HG02981 (cell line): ENCODE measurements around the gene DPYSL4.

Experiments used
- ATAC-seq: cut with Tn5 transposase; IDR thresholded peaks from one replicate; pipeline ENCODE4 v1.9.1; 2021; ENCODE audit warnings: mild to moderate bottlenecking, moderate library complexity; ENCODE audit not compliant: unreplicated experiment

The DPYSL4 gene

DNA sequence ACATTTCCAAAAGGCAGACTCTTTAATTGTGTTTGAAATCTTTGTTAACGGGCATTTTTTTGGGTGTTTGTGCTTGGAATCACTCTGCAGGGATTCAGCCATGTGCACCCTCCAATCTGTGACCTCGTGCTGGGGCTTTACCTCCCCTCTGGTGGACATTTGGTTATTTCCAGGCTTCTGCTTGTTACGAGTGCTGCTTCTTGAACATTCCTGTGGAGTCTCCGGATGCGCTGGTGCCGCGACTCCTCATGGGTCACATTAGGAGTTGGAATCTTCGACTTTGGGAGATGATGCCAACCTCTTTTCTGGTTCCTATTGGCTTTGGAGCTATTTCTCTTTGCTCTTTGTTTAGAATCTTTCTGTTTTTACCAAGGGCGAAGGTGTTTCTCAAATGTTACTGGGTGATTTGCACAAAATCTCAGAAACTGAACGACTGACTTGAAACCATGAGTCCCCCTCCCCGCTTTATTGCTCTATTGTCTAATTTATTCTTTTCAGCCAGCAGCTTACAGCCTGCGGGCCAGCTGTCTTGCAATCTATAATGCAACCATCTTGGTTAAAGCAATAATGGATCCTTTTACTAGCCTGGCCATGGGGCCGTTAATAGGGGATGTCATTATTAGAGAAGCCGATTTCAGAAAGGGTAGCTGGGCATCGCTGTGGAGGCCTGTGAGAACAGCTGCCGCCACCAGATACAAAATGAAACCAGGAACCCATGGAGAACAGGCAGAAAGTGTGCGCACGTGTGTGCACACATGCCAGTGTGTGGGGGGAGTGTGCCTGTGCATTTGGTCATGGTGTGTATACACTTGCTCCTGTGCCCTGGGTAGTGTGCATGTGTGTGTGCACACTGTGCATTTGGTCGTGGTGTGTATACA, 9.9 kb upstream of the DPYSL4 start:
- ATAC-seq: no peak

DNA sequence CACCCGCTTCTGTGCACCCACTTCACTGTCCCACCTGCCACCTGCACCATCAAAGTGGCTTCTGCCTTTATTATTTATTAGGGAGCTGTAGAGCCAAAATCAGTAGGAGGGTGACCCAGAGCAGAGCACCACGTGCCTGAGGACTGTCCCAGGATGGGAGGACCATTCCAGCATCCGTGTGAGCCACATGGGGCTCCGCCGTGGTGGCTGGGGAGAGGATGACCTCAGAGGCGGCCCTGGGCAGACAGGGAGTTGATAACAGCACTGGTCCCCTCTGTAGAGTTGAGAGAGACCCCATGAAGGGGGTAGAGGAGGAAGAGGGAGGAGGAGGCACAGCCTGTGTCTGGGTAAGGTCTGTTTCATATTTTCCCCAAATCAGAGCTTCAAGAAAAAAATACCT, 8.7 kb upstream of the DPYSL4 start:
- ATAC-seq: no peak

DNA sequence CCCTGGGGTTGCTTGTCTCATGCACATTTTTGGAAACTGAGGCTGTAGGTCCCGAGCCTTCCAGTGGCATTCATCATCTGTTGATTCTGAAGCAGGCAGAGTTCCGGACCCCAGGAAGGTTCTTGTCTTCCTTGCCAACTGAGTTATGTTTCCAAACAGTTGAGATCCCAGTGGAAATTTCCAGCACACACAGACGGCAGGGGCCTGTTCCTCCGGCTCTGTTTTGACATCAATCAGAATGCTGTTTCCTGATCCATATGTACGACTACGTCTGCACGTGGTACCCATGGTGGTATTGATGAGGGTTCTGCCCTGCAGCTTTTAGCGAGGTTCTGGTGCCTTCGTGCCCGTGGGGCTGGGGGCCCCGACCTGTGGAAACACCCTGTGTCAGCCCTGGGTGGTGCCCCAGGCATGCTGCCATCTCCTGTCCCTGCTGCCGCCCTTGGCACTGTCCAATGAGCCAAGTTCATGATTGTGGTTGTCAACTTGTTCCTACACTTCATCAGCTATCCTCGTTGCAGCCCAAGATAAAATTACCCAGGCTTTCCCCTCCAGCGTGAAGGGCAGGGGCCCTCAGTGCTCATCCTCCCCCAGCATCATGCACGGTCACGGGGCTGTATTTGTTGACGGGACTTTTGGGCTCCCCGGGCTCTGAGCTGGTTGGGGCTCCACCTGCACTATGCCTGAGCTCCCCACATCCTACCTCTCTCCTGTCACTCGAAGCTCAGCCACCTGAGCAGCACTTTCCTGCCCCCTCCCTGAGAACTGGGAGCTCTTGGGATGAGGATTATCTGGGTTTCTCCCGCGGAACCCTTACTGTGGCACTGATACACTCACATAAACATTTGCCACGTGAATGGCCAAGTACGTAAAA, 7.8 kb upstream of the DPYSL4 start:
- no peak for ATAC-seq

DNA sequence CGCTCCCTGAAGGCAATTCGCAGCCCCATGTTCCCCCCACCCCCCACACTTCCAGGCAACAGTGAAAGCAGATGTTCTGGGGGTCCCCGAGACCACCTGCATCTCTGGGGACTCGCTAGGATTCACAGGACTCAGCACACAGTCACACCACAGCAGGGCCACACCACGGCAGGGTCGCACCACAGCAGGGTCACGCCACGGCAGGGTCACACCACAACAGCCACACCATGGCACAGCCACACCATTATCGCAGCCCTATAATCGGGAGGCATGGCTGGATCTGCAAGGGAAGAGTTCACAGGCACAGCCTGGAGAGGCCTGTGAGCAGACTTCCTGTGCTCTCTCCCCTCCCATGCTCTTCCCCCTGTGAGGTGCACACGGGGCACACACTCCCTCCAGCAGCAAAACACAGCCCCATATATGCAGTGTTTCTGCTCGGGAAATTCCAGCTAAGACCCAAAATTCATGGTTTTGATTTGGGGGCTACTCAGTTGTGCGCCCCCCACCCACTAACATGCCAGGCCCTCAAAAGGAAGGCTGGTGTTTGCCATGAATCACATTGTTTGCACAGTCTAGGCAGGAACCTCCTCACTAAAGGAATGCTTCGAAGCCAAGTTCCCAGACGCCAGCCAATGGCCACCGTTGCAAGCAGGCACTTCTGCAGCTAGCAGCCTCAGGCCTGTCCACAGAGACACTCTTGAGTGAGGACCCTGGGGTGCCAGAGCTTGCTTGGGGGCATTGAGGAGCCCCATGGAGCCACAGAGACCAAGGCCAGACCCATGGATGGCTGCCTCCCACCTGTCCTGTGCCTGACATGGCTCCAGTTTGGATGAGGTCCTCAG, 7.0 kb upstream of the DPYSL4 start:
- no peak for ATAC-seq

DNA sequence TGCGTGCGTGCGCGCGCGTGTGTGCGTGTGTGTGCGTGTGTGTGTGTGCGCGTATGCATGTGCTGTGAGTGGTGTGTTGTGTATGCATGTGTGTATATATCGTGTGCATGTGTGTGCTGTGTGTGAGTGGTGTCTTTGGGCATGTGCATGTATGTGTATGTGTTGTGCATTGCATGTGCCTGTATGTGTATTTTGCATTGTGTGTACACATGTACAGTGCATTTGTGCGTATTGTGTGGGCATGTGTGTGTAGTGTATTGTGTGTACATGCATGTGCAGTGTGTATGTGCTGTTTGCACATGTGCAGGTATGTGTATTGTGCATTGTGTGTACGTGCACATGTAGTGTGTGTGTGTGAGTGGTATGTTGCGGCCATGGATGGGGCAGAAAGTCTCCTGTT, 6.0 kb upstream of the DPYSL4 start:
- ATAC-seq: no peak

DNA sequence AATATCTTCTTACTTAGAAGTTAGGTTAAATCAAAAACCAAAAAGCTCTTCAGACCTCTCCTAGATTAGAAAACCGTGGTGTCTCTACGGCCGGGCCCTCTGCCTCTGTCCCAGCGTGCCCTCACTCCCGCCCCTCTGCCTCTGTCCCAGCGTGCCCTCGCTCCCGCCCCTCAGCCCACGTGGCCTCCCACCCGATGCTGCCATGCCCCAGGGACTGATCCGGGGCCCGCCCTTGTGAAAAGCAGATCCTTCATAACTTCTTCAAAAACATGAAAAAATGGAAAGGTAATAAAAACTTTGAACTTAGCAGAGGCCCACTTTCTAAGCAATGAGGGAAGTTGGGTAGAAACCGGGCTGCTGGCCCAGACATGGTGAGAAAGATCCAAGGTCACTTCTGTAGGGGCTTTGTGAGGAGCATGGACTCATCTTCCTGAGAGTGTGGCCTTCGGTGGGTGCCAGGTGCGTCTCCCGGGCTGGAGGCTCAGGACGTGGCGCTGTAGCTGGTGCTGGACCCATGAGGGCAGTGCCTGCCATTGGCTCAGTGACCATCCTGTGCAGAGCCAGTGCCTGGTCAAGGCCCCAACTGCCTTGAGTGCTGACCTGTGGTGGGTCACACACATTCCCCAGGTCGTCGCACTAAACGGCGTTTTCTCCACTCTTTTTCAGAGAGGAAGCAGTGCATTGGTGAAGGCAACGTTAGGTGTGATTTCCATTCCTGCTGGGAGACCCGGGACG, 4.9 kb upstream of the DPYSL4 start:
- ATAC-seq: no peak

DNA sequence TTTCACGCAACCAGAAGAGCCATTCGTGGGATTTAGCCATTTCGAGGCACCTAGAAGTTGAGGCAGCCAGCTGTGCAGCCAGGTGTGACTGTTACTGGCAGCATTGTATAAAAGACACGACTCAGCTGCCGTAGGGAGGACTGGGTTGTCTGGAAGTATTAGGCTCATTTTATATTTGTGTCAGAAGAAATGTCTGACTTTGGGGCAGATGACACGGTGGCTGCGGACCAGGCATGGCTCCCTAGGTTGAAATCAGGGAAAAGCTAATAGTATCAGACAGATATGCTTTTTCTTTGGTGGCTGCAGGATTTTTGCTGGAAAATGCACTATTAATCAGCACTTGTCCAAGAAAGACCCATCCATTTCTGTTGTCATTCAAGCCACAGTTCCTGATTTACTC, 4.2 kb upstream of the DPYSL4 start:
- ATAC-seq: no peak

DNA sequence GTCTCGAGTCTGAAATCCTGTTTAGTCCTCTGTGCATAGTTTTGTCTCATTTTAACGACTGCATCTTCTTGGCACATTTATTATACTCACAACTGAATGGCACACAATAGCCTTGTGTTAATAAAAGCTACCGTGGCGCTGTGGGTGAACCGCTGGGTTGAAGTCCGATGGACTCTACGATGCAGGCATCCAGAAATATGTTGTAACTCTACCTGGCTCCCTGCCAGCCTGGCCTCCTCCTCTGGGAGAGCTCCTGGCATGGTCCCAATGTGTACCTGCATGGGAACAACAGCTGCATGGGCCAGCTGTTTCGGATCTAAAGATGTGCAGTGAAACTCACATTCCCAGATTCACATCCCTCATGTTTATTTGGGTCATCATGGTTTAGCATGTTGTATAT, 3.7 kb upstream of the DPYSL4 start:
- ATAC-seq: no peak

DNA sequence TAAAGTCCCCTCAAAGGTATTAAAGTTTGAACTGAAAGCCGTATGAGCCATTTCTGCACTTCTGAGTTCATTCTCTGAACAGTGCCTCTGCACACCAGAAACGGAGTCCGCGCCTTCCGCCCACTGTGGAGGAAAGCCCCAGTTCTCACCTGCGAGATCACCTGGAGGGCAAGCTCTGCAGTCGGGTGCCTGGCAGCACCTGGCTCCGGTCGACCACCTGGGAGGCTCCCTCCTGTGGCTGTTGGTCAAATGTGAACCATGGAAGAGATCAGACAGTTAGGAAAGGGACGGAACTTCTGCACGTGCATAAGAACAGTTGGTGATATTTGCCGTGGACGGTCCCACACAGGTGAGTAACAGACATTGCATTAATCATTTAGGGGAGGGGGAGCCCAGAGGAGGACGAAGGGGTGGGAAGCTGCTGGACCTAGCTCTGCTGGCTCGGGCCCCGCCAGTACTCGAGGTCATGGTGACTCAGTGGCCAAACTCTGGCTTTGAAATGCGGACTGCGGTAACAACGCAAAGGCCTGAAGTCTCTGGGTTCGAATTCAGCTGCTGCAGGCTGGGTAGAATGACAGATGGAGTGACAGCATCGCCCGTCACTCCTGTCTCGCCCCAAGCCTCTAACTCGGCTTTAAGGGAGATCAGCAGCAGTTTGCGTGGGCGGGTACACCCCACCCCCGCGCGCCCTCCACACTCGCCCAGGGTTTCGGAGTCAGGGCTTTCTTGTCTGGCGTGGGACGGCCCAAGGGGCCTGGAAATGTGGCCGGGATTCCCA, 1.7 kb upstream of the DPYSL4 start:
- ATAC-seq: no peak

DNA sequence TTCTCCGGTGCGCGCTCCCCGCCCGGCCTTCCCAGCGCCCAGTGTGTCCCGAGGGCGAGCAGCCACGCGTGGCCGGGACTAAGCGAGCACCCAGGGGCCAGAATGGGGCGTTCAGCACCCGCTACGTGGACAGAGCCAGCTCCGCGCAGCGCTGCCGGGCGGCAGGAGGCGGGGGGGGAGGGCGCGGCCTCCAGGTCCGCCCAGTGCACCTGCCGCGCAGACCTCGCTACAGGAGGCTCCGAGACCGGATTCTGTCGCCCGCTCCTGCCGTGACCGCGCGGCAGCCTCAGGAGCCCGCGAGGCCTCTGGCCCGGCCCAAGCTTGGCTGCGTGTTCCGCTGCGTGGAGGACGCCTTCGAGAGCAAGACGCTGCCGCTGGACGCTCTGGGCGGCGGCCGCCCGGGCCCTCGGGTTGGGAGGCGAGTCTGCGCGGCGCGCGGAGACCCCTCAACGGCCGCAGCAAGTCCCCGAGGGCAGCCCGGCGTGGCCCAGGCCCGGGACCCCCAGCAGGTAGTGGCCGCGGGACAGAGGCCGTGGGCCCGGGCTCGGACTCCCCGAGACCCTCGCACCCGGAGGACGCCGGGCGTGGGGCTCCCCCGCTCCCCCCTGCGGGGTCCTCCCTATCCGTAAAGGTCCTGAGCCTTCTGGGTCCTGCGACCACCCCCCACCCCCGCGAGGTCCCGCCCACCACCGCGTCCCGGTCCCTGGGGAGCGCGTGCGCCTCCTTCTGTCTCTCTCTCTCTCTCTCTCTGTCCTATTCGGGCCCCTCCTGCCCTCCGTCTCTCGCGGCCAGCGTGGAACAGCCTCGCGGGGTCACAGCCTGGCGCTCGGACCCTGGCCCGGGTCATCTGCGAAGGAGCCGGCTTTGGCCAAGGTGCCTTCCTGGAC, 904 bp upstream of the DPYSL4 start:
- peak; percentile 39 for ATAC-seq

DNA sequence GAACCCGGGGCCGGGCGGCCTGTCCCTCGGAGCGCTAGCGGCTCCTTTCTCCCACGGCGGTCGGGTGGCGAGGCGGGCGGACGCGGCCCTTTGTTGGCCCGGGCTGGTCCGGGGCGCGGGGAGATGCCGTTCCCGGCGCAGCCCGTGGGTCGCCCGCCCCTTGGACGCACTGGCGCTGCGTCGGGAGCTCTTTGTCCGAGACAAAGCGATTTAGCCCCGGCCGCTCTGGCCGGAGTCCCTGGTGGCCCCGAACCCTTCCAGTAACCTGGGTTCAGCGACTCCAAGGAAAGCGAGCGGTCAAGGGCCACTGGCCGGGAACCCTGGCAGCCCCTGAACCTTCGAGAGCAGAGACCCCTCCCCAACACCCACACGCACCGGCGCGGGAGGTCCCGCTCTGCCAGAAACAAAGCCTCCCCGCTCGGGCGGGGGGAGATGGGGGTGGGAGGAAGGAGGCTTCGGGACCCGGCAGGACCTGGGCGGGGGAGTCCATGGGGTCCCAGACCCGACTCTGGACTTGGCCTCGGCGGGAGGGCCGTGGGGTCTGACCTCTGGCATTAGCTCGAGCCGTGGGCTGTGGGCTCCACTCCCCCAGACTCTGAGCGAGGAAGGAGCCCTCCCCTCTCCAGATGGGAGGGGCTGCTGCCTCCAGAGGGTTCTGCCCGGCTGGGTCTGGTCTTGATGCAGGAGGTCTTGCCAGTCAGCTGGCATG, 836 bp downstream of the DPYSL4 start:
- ATAC-seq: no peak

DNA sequence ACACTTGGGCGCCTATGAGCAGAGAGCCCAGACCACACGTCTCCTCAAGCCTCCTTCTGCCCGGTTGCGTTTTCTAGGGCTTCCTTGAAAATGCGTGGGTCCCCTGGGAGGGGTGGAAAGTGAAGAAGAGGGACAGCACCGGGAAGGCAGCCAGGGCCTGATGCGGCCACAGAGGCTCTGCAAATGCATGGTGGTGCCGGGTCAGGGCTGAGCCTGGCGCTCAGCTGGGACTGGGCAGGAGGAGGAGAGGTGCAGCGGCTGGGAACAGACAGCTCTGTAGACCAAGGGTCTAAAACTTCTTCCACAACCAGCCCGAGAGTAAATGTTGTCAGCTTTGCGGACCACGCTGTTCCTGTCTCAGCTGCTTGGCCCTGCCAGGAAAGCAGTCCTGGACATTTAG, 1.6 kb downstream of the DPYSL4 start:
- no peak for ATAC-seq

DNA sequence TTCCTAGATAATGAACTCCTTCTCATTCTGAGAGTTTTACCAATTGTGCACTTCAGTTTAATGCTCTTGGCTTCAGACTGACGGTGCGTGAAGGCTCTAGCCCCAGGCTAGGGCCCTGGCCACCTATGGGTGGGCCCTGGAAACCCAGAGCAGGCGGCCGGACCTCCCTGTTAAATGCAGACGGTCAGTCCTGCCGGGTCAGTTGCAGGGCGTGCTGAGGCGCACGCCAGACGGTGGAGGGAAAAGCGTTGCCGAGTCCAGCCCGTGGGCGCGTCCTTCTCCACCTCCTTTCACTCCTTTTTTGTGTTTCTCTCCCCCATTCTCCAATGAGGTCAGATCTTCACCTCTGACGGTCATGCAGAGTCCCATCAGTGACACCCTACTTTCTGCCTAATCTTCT, 2.3 kb downstream of the DPYSL4 start:
- ATAC-seq: no peak

DNA sequence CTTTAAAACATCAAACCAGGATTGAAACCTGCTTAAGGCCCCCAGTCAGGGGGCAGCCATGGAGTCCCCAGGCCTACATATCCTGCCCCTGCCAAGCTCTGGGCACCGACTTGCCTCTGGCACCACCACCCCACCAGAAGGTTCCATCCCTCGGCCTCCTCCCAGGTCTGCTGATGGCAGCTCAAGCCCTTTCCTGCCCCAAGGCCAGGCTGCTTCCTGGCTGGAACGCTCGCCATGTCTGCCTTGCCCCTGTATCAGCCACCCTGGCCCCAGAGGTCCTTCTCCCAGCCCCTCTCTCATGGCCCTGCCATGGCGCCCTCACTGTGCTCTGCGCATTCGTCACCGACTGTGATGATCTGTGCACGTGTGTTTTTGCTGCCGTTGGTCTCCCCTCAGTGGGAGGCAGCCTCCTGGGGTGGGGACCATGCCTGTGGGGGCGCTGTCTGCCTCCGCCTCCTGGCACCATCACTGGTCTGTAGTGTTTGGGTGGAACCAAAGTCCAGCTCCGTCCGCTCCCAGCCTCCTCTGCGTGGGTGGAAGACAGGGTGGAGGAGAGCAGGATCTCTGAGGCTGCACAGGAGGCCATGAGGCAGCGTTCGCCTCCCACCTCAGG, 3.2 kb downstream of the DPYSL4 start:
- no peak for ATAC-seq

DNA sequence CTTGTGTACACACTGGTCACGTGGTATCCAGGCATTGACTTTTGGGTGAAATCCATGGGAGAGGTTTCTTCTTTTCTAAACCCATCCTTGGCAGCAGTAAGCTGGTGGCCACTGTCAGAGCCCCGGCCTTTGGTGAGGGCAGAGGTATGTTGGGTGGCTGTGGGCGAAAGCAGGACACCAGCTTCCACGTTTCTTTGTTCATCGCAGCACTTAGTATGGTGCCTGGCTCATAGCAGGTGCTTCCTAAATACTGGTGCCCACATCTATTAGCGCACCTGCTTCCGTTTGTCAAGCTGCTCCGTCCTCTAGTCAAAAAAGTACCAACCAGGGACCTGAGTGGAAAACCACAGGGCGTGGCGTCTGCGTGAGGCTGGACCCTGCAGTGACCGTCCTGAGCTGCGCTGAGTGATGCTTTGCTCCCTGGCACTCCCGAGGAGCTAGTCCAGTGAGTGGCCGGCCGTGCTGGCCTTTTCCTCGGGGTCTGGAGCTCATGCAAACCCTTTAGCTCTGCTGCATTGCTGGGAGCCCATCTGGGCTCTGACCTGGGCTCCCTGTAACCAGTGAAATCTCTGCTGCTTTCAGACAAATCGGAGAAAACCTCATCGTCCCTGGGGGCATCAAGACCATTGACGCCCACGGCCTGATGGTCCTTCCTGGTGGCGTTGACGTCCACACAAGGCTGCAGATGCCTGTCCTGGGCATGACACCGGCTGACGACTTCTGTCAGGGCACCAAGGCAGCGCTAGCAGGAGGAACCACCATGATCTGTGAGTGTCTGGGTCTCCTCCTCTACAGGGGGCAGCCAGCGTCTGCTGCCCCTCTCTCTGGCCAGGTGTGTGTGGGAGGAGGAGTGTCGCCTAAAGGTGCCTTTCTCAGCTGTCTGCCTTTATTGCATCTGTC, 5.6 kb downstream of the DPYSL4 start:
- no peak for ATAC-seq

DNA sequence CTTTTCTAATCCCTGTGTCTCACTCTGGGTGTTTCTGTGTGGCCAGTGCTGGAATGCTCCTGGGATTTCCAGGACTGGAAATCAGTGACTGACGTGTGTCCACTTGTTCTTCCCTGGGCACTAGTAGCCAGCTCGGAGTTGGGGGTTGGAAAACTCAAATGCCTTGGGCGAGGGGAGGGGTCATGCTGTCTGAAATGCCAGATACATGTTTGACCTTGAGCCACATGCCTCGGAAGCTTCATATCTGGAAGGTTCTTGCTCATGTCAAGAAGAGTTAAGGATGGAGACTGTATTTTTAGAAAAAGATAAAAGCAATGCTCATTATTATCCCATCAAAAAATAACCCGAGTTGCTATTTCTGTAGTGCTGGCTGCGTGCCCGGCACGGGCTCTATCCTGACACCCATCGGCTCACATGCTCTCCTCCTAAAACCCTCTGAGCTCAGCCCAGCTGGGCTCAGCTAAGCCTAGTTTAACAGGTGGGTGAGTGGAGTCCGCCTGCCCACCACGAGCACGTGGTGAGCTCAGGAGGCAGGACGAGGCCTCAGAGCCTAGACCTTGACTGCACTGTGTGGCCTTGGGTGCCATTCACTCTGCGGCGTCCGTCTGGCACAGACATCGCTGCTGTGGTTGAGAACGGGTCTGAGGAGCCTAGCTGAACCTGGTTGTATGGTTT, 6.4 kb downstream of the DPYSL4 start:
- ATAC-seq: no peak
